ENCODE results near the gene CHST11.
A peak's percentile ranks its signal among the peaks of the same experiment; 100 is the strongest.

The CHST11 gene

DNA sequence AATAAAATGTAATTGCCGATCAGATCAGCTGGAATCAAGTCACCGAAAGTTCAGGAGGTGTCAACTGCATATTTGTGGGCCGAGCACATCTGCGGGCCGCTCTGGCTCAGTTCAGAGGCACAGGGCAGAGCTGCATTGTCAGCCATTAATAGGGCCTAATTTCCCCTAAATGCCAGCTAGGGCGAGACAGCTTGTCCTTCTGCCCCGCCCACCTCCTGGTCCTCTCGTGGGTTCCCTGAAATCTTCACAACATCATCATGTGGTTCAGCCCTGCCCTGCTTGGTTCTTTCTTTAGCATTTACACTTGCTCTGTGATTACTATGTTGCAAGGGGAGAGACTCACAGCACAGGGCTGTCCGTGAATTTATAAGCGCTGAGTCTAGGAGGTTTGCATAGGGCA, 148.9 kb downstream of the CHST11 start:
- DNase-seq: peak; percentile 97 to 98

DNA sequence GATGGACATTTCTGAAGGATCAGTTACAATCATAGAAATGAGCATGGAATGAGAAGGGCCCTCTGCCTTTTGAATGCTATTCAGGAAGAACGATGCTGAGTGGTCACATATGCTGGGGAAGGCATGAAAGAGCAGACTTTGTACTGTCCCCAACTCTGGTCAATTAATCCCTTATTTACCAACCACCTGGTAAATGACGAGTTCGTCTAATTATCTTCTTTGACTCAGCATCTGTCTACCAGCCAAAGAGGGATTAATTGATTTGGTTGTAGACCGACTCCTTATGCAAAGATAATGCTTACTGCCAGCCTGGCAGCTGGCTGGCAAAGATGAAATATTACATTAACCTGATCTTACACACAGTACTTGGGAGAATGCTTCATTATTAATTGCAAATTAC, 152.2 kb downstream of the CHST11 start:
- no peak for DNase-seq

GRCh38 chr12:104609445-104609844, 152.7 kb downstream of the CHST11 start:
- DNase-seq: no peak

DNA sequence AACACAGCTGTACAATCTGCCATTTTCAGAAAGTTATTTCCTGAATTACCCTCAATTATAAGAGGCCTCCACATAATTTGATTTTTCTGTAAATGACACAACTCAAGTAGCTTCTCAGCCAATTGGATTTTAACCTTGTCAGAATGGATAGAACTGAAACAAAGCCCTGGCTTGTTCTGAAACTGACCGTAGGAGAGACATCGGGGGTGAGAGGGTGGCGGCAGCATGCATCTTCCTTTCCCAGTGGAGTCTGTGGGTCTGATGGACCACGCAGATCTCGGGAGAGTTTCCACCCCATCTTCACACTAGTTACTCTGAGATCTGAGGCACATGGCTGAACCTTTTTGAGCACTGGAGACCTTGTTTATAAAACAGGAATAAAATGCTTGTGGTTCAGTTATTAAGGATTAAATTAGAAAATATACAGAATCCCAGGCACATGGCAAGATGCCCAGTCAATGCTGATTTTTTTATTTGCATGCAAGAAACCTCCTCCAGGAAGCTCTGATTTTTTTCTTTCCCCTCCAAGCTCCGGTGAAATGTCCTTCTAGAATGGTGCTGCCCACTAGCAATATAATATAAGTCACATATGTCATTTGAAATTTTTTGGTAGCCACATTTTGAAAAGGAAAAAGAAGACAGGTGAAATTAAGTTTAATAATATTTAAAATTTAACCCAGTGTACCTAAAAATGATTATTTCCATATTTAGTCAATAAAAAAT, 153.9 kb downstream of the CHST11 start:
- DNase-seq: no peak

- no peak for DNase-seq
These were observed 154.9 kb downstream of the CHST11 start for GRCh38 chr12:104611671-104612070.

DNA sequence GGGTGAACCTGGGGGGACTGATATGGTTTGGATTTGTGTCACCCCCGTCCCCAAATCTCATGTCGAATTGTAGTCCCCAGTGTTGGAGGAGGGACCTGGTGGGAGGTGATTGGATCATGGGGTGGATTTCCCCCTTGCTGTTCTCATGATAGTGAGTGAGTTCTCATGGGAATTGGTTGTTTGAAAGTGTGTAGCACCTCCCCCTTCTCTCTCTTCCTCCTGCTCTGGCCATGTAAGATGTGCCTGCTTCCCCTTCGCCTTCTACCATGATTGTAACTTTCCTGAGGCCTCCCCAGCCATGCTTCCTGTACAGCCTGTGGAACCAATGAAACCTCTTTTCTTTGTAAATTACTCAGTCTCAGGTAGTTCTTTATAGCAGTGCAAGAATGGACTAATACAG, 156.6 kb downstream of the CHST11 start:
- peak in 1 of 2 donors; percentile 39 for DNase-seq

DNA sequence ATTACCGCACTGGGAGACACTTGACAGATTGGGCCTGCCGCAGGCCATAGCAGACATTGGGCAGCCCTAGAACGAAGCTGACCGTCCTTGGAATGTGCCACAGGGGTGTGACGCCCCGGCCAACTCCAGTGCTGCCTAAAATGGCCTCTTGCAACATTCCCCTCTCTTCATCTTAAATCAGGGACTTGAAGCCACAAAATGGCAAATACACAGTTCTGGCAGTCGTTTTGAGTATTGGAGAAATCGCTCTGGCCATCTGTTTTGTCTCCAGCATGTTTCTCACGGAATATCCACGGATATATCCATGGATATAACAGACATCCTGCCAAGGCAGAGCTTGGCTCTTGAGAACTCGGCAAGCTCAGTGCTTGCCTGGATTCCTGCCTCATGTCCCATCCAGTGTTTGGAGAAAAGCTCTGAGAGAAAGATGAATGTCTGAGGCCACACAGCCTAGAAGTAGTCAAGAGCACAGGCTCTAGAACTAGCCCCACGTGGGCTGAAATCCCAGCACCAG, 158.4 kb downstream of the CHST11 start:
- no peak for DNase-seq

DNA sequence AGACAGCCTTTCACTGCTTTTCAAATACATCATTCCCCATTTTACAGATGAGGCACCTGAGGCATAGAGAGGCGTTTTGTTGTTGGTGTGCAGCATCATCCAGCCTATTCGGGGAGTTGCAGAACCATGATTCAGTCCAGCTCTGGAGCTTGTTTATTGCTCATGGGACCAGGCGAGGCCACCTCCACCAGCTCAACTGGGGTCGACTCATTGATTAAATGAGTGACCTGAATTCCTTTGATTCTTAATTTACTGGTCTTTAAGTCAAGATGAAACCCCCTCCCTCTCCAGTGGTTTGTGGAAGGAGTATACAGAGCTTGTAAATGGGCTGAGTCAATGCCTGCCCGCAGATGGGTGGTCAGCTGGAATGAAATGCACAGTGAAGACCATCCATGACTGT, 161.9 kb downstream of the CHST11 start:
- DNase-seq: no peak

- DNase-seq: no peak
These were observed 162.6 kb downstream of the CHST11 start for GRCh38 chr12:104619305-104619704.

DNA sequence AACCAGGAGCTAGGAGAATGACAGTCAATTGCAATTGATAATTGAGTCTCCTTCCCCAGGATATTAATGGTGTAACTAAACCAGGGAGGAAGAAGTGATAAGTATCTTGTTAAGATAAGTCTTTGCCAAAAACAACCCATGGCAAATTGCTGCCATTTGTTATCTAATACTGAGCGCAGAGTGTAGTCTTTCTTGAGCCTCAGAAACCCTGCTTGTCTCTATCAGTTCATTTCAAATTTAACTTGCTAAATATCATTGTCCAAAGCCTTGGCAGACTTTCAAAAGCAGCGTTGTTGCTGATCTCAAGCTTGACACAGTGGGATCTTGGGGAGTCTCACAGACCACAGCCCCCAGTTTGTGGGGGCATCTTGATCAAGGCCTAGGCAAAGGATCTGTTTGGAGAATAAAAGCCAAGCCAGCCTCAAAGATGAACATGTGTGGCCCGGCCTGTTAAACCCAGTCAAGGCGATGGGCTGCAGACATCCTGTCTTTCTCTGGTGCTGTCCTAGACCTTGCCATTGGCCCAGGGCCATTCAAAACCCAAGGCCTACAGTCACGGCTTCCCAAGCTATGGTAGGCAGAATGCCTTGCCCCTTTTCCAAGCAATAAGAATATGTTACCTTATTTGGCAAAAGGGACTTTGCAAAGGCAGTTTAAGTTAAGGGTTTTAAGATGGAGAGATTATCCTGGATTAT, 164.2 kb downstream of the CHST11 start:
- no peak for DNase-seq

GRCh38 chr12:104622928-104623327, 166.2 kb downstream of the CHST11 start:
- peak in 1 of 2 donors; percentile 33 for DNase-seq

DNA sequence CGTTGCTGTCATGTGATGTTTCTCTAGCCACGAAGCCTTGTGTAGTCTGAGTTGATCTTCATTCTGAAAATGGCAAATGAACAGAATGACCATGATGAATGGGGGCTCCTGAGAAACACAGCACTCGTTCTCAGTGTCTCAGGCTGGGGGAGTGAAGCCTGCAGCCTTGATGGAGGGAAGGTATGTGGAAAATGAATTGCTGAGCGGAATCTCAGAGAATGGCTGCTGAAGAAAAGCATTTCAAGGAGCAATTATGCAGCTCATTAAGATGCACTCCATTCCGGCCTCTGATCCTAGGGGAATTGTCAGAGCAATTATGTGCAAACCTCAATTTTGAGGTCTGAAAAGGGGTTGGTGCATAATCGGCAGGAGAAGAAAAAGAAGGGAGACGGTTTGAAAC, 167.1 kb downstream of the CHST11 start:
- DNase-seq: no peak

DNA sequence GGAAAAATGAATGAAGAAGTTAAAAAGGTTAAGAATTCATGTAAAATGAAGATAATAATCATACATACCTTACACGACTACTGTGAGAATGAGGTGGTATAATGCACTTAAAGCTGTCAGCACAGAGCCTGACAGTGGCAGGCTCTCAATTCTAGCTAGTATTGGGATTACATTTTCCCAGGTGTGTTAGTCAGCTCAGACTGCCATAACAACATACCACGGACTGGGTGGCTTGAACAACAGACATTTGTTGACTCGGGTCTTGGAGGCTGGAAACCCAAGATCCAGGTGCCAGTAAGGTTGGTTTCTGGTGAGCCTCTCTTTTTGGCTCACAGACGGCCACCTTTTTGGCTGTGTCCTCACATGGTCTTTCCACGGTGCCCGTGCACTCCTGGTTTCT, 167.8 kb downstream of the CHST11 start:
- no peak for DNase-seq

DNA sequence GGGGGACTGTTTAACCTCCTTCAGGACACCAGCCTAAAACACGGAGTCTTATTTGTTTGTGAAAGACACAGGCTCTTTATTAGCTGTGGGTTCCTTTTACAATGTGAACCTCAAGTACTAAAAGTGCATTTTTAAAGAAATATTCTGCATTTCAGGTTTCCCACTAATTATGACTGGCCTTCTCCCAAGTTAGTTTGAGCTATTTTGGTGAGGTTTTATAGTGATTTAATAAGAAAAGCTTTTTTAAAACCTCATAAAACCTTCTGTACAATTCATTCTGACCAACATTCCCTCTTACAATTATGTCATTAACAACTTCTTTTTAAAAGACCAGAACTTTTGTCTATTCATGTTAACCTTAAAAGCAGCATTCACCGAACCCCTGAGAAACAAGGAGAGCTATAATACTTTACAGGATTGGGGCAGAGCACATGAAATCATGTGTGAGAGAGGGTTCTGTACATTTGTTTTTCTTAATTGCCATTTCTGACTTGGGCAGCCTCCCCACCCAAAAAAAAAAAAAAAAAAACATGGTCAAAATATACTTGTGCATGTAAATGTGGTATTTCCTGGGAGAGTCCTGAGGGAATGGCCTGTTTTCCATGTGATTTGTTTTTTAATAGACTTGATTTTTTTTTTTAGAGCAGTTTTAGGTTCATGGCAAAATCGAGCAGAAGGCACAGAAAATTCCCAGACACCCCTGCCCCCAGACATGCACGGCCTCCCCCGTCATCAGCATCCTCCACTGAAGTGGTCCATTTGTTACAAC, 169.5 kb downstream of the CHST11 start:
- DNase-seq: no peak

DNA sequence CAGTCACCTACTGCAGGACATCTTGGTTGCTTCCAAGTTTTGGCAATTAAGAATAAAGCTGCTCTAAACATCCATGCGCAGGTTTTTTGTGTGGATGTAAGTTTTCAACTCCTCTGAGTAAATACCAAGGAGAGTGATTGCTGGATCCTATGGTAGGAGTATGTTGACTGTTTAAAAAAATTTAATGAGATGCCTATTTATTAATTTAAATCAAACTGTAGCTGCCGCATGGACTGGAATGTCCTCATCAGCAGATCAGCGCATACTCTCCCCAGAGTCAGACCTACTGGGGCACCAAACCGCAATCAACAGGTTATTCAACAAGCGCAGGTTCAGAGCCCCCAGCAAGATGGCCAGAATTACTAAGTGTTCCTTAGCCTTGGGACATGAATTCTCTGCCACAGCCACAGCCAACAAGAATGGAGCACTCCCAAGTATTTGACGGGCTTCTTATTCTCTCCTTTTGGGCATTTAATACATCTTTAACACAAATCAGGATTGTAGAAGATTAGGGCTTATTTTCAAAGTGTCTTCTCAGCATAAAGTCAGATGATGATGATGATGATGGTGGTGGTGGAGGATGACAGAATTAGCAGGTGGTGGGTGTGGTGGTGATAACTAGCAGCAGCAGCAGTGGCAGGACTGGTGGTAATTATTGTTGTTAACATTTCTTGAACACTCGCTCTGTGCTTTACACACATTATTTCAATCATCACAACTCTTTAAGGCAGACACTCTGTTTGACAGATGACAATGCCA, 170.7 kb downstream of the CHST11 start:
- DNase-seq: no peak

- DNase-seq: no peak
These were observed 171.5 kb downstream of the CHST11 start for GRCh38 chr12:104627990-104628830.

DNA sequence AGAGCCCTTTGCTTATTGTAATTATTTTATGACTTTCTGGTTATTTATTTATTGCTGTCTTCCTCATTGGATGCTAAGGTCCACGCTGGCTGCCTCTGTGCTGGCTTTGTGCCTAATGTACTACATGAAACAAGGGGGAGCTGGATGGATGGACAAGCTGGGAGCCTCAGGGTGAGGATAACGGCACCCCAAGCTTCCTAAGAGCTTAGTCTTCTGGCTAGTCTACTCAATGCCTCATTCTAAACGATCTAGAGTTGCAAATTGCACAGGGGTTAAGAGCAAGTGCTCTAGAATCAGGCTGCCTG, 172.0 kb downstream of the CHST11 start:
- DNase-seq: no peak

GRCh38 chr12:104630230-104630670, 173.5 kb downstream of the CHST11 start:
- peak in 1 of 2 donors; percentile 36 for DNase-seq

GRCh38 chr12:104631867-104632266, 175.1 kb downstream of the CHST11 start:
- DNase-seq: no peak

DNA sequence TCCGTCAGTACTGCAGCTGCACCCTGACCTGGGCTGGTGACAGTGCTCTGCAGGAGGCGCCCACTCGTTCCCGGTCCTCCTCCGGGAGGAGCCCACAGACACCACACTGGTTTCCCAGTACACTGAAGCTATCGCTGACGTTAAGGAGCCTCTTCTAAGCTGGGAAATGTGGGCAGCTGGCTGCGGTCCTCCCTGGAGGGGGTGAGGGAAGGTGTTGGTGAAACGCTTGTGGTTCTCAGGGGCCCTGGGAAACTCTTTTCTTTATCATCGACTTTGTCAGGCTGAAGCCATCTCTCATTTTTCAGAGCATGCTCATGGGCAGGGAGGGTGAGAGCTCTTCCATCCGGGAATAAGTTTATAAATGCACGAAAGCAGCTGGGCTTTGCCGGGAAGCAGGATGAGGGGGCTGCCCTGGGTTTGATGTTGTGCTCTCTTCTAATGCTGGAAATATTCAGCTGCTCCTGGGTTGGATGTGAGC, 176.0 kb downstream of the CHST11 start:
- DNase-seq: no peak

GRCh38 chr12:104634044-104634443, 177.3 kb downstream of the CHST11 start:
- DNase-seq: no peak

DNA sequence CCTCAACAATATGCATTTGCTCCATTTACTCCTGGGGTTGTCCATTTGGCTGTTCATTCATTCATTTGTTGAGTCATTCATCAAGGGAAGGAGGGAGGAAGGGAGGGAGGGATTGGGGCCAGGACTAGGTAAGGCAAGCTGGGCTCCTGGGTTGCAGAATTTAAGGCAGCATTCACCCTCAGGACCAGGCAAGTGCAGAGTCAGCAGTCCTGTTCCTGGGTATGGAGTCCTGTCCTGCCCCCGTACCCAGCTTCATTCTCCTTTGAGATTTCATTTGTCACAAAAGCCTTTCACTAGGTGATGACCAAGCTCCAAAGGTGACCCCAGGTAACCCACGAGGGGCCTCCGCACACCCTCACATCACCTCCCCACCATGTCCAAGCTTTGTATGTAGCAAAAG, 178.1 kb downstream of the CHST11 start:
- no peak for DNase-seq
